Measurements from ENCODE around the gene HDAC9. TPM values are rescaled to one million over a fixed set of nuclear protein-coding genes. Genes with fewer than 3 reads are reported as not detected.

HDAC9 gene
- total RNA-seq, 1 experiment from 2014 or later = 17.1 TPM

- in situ Hi-C loops (cut with HindIII; ENCODE audit: low pct_unique_long_range_greater_than_20kb, low sequenced_read_pairs) (no loop called here), intact Hi-C loops (cut with micrococcal nuclease; ENCODE audit: unreplicated experiment) (no loop called here)
- H3K27ac ChIP-seq (ENCODE audit: low read length) = no peak overlapping the region
- ATAC-seq (no peak), DNase-seq (ENCODE audit: low read depth, low spot score) (no peak)
- H3K9me3 ChIP-seq (ENCODE audit: control insufficient read depth, insufficient read depth, low read depth, low read length) = no peaks in the 10 kb centered on the region
- H3K4me1 ChIP-seq (ENCODE audit: control insufficient read depth, insufficient read depth, low read length) = no peaks in the 10 kb centered on the region
- no TSS peak for BruUV-seq (replicated peaks)
- TF ChIP-seq POLR2AphosphoS5 (IDR thresholded peaks at IDR 0.05; ENCODE audit: low read depth, low read length) (no peak), TCF7L2 (IDR thresholded peaks at IDR 0.05; ENCODE audit: low read depth, low read length) (no peak), SIN3A (IDR thresholded peaks at IDR 0.05; ENCODE audit: borderline replicate concordance, insufficient read depth, low read depth, low read length) (no peak), CTCF (IDR thresholded peaks at IDR 0.05) (no peak), REST (IDR thresholded peaks at IDR 0.05; ENCODE audit: insufficient read depth in 1 of 2, low read depth in 2 of 2, low read length in 1 of 2) (no peak)
- H3K36me3 ChIP-seq (ENCODE audit: control insufficient read depth, insufficient read depth, low read length) = no peaks in the 10 kb centered on the region
- H3K4me3 ChIP-seq (ENCODE audit: low read depth in 2 of 2, low read length in 2 of 2) = no peak overlapping the region
- ChIA-PET CTCF (no interaction called here), POLR2A (no interaction called here)
- H3K27me3 ChIP-seq (ENCODE audit: control insufficient read depth, insufficient read depth, low read length) = no peaks in the 10 kb centered on the region
These were observed 20.6 kb upstream of the HDAC9 start for GRCh38 chr7:18474944-18475343.

- no peak overlapping the region for H3K27ac ChIP-seq (ENCODE audit: low read length)
- H3K27me3 ChIP-seq (ENCODE audit: control insufficient read depth, insufficient read depth, low read length) = no peaks in the 10 kb centered on the region
- ChIA-PET CTCF (no interaction called here), POLR2A (no interaction called here)
- in situ Hi-C loops (cut with HindIII; ENCODE audit: low pct_unique_long_range_greater_than_20kb, low sequenced_read_pairs) (no loop called here), intact Hi-C loops (cut with micrococcal nuclease; ENCODE audit: unreplicated experiment) (no loop called here)
- no TSS peak for BruUV-seq (replicated peaks)
- H3K4me1 ChIP-seq (ENCODE audit: control insufficient read depth, insufficient read depth, low read length) = no peaks in the 10 kb centered on the region
- H3K36me3 ChIP-seq (ENCODE audit: control insufficient read depth, insufficient read depth, low read length) = no peaks in the 10 kb centered on the region
- DNase-seq (ENCODE audit: low read depth, low spot score) (no peak), ATAC-seq (no peak)
- H3K4me3 ChIP-seq (ENCODE audit: low read depth in 2 of 2, low read length in 2 of 2) = no peak overlapping the region
- no peaks in the 10 kb centered on the region for H3K9me3 ChIP-seq (ENCODE audit: control insufficient read depth, insufficient read depth, low read depth, low read length)
- TF ChIP-seq SIN3A (IDR thresholded peaks at IDR 0.05; ENCODE audit: borderline replicate concordance, insufficient read depth, low read depth, low read length) = no peak
- TF ChIP-seq TCF7L2 (IDR thresholded peaks at IDR 0.05; ENCODE audit: low read depth, low read length) = no peak
- no peak for TF ChIP-seq POLR2AphosphoS5 (IDR thresholded peaks at IDR 0.05; ENCODE audit: low read depth, low read length)
- no peak for TF ChIP-seq REST (IDR thresholded peaks at IDR 0.05; ENCODE audit: insufficient read depth in 1 of 2, low read depth in 2 of 2, low read length in 1 of 2)
- no peak for TF ChIP-seq CTCF (IDR thresholded peaks at IDR 0.05)
These were observed 20.1 kb upstream of the HDAC9 start for GRCh38 chr7:18475488-18475887.
